Left colon (tissue), 2 donors: ENCODE results near the gene SPAG17. TPM values are rescaled to one million over a fixed set of nuclear protein-coding genes. Genes with fewer than 3 reads are reported as not detected.
"Not testable (repeated sequence)": the region's sequence is repeated elsewhere in the genome, so short reads cannot be mapped to it uniquely, and the experiment has no call there.

Source experiments
- ATAC-seq: fragments of 200-7000 bp; cut with Tn5 transposase; one replicate; pipeline ENCODE4 v1.9.1; 2020; ENCODE audit warnings: mild to moderate bottlenecking, moderate library complexity
- DNase-seq, 2 donors: peaks; one replicate each; pipeline ENCODE4 v3.0.0-alpha.2; 2020
- intact Hi-C, 2 donors: fragments of 100-400 bp; cut with DNase I in 1 of 2; cut with micrococcal nuclease in 1 of 2; formaldehyde crosslinking; loops; one replicate each; pipeline versions ENCODE4 v1.11.2 to v1.14.0; 2022; cut with DNase I, micrococcal nuclease
- total RNA-seq, 2 donors: library from RNA; stranded (reverse); fragmentation: NEBNext Ultra II Directional; extraction: Animal tissue kit (Norgen Biotek cat#: 25700); gene quantifications; one replicate each; pipeline ENCODE4 v1.2.1, GENCODE V29; 2021
- donor health status: DM: no; HTN: no; CAD: no.
- donor health status: DM: yes; HTN: yes; CAD: no.

SPAG17 gene
- total RNA-seq, 2 donors from 2014 or later, result not detected

DNA sequence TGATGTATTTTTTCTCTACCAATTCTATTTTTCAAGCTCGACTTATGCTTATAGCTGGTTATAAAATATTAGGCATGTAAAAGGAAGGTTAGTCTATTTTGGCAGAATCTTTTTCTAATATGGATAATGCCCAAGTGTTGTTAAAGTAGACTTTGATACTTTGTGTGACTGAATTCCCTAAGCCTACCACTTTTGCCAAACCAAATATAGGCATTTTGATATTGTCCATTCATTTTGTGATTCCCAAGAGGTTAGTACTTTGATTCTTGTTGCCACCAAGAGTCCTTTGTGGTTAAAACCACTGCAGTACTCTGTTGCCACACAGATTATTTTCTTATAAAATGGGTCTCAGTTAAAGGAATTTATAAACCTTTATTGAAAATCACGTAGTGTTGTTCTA is 251.3 kb downstream of the SPAG17 start:
- DNase-seq (no peak), ATAC-seq (no peak)
- intact Hi-C loops, result no loop called here

- ATAC-seq (no peak), DNase-seq (no peak)
- intact Hi-C loops, result no loop called here
These were observed 252.5 kb downstream of the SPAG17 start for GRCh38 chr1:117932576-117932975.

- no peak for ATAC-seq
- intact Hi-C loops, result no loop called here
- DNase-seq, result no peak
These were observed 254.5 kb downstream of the SPAG17 start for GRCh38 chr1:117930484-117930883.

DNA sequence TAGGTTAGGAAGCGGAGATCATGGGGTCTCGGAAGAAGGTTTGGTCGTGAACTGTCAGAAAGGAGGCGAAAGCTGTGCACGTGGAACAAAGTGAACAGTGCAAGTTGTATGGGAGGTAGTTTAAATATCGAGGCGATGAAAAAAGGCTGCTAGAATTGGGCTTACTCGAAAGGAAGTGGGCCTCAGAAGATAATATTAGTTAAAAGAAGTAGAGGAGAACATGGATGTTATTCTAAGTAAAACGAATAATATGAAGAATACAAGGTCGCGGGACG is 254.9 kb downstream of the SPAG17 start:
- intact Hi-C loops, result no loop called here
- DNase-seq (no peak), ATAC-seq (no peak)

DNA sequence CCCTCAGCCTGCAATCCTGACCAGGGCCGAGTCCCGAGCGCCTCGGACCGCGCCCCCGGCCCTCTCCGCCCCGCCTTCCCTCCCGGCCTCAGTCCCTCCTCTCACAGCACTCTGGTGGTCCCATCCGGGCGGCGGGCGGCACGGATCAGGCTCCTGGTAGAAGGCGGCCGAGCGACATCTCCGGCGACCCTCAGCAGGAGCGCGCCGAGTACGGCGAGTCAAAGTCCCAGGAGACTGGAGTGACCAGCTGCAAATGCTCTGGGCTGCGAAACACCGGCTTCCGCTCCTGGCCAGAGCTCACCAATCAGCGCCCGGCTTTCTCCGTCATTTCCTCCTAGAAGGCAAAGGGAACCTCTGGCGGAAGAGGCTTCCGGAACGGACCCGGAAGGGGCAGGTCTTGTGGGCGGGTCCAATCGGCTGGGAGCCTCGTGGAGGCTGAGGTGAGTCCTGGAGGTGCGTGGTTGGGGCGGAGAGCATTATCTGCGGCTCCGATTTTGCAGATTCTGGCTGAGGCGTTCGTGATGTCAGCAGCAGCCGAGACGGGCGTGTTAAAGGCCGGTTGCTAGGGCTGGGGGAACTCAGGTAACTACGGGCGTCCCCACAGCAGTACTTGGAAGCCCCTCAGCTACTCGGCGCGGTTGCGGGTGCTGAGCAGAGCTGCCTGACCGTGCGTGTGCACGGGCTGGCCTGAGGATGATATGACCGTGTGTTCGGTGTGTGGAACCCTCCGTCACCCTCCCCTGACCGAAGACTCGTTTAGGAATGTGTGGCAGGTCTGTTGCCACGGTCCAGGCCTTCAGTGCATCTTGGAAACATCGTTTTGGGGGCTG is 255.5 kb downstream of the SPAG17 start, which contains the start of the genes GDAP2 and WDR3:
Gene GDAP2 (minus strand): TSS at position 279 of the 830 bp plus-strand sequence. CDS start 9,264 bp downstream, outside the sequence.
Gene WDR3 (plus strand): TSS at position 397 of the 830 bp plus-strand sequence. CDS start 3,581 bp downstream, outside the sequence.
- intact Hi-C loops, result no loop called here
- DNase-seq, result peak; percentile 98
- ATAC-seq, result peak; percentile 95

- ATAC-seq (peak; percentile 77), DNase-seq (peak; percentile 63 to 67)
- intact Hi-C loops, result no loop called here
These were observed 256.1 kb downstream of the SPAG17 start for GRCh38 chr1:117928881-117929342.

DNA sequence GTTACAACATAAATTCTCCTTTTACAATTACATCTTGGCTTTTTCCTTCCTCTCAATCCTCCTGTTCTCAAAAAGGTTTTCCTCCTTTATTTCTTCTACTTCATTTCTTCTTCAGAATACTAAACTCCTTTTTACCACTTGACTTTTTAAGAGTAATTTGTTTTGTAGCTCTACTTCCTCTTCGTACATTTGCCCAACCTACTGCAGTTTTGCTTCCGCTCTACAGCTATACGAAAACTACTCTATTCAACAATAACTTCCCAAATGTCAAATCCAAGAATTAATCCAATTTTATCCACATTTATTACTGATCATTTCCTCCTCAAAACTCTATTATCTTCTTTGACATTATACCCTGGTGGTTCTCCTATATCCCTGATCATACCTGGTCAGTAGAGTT is 259.0 kb downstream of the SPAG17 start:
- ATAC-seq (no peak), DNase-seq (no peak)
- intact Hi-C loops, result no loop called here

DNA sequence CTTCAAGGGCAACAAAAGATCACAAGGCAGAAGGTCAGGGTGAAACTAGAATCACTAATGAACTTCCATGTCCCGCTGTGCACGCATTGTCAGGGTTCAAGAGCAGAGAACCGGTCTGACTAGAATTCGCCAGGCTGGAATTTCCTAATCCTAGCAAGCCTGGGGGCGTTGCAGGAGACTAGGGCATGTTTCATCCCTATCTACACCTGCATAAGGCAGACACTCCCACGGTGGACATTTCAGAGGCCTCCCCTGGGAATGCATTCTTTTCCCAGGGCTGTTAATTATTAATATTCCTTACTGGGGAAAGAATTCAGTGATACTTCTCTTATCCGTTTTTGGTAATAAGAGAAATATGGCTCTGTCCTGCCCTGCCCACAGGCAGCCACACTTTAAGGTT is 262.3 kb downstream of the SPAG17 start:
- intact Hi-C loops, ATAC-seq, DNase-seq: not testable (repeated sequence)

GRCh38 chr1:117921991-117922390 is 263.0 kb downstream of the SPAG17 start:
- intact Hi-C loops, result no loop called here
- ATAC-seq, result no peak
- no peak for DNase-seq

- ATAC-seq (no peak), DNase-seq (no peak)
- intact Hi-C loops, result no loop called here
These were observed 265.7 kb downstream of the SPAG17 start for GRCh38 chr1:117919376-117919775.

DNA sequence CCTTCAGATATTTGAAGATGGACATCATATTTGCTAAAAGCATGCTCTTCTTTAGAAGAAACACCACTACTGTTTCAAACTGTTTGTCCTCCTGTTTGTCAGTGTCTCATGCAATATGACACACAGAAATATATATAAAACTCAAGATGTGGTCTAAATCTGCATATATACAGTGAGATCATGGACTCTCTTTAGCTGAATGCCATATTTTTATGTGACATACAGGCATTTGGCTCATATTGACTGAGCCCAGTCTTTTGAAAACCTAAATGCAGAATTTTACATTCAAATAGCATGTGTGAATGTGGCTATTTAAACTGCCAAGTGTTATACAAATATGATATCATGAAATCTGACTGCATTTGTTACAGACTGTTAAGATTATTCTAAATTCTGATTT is 274.0 kb downstream of the SPAG17 start:
- DNase-seq, result no peak
- no peak for ATAC-seq
- intact Hi-C loops, result no loop called here

- DNase-seq (no peak), ATAC-seq (no peak)
- intact Hi-C loops, result no loop called here
These were observed 280.0 kb downstream of the SPAG17 start for GRCh38 chr1:117905019-117905418.

DNA sequence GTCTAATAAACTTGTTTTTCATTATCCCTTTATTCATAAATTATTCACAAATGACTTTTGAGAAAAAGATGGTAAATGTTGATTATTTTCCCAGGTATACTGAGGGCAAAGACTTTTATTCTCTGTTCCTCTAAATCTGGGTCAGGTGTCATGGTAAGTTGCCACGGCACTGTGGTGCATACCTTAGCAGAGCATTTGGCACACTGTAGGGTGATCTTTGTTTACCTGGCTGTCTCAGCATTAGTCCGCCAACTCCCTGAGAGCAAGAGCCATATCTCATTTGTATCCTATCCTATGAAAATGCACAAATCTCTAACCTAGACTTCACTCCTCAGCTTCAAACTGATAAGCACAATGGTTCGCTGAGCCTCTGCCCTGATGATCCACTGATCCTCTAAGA is 280.5 kb downstream of the SPAG17 start:
- DNase-seq (no peak), ATAC-seq (no peak)
- intact Hi-C loops, result no loop called here
